ENCODE results near the gene XIRP2. TPM values are rescaled to one million over a fixed set of nuclear protein-coding genes. Genes with fewer than 3 reads are reported as not detected.

The XIRP2 gene
- total RNA-seq = 2.9 TPM

DNA sequence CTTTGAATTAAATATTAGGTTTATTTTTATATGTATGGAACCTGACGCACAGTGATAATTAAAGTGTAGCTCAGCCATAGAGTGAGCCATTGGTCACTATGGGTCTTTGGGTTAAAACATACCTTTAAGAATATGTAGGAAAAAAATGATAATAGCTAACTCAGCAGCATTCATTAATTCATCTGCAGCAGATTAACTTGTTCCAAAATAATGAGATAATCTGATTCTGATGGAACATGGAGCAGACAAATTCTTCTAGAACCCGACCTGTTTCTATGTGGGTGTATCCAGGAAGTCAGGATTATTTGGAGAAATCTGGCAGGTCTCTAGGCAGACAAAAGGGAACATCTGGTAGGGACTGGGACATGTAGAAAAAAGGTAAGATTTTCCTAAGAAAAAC, at the start of gene XIRP2:
Gene XIRP2 (plus strand): TSS at position 301 of the 400 bp plus-strand sequence. CDS start 15,003 bp downstream, outside the sequence.
- no peak for ATAC-seq
- intact Hi-C loops (cut with DNase I) = no loop called here
- DNase-seq (ENCODE audit: low spot score) = no peak

- intact Hi-C loops (cut with DNase I) = no loop called here
- ATAC-seq (no peak), DNase-seq (ENCODE audit: low spot score) (no peak)
These were observed 47.1 kb upstream of the XIRP2 start for GRCh38 chr2:166841152-166841551.

- ATAC-seq = no peak
- no peak for DNase-seq (ENCODE audit: low spot score)
- intact Hi-C loops (cut with DNase I) = no loop called here
These were observed 46.6 kb upstream of the XIRP2 start for GRCh38 chr2:166841679-166842078.

GRCh38 chr2:166844111-166844510, 44.2 kb upstream of the XIRP2 start:
- ATAC-seq (no peak), DNase-seq (ENCODE audit: low spot score) (no peak)
- intact Hi-C loops (cut with DNase I) = no loop called here

DNA sequence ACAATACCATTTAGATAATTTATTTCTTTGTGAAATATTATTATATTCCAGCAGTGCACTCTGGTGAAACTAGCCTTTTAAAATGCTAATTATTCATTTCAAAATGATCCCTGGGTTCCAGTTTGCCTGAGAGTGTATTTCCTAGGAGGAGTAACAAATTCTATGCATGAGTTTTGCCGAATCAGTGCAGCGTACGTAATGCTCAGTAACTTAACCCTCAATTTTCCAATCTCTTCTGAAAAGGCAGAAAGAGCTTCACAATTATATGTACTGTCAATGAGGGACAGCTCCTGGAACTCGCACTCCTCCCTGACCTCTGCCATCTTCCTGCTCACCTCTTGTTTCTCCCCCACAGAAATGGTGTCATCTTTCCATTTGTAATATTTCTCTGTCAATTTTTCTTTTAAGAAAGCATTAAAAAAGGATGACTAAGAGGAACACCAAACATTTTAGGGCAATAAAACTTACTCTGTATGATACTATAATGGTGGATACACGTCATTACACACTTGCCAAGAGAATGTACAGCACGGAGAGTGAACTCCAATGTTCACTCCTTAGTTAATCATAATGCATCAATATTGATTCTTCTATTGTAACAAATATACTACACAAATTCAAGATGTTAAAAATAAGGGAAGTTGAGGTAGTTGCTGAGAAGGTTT, 25.7 kb upstream of the XIRP2 start:
- DNase-seq (ENCODE audit: low spot score) (no peak), ATAC-seq (no peak)
- intact Hi-C loops (cut with DNase I) = no loop called here

DNA sequence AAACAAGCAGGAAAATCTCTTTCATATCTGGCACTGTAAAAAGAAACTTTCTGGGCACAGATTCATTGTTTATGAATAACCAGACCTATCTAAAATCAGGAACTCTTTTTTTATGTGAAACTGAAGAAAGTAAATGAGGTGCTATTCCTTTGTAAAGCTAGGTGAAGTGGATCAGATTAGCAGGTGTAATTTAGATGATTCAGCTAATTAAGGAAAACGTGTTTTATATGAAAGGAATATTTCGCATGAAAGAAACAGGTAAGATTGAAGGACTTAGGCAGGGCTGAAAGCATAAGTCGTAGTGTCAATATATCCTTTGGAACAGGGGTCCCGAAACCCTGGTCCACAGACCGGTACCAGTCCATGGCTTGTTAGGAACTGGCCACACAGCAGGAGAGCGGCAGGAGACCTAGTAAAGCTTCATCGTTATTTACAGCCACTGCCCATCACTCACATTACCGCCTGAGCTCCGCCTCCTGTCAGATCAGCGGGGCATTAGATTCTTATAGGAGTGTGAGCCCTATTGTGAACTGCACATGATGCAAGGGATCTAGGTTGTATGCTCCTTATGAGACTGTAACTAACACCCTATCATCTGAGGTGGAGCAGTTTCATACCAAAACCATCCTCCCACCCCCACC, 20.3 kb upstream of the XIRP2 start:
- intact Hi-C loops (cut with DNase I) = no loop called here
- no peak for ATAC-seq
- no peak for DNase-seq (ENCODE audit: low spot score)

- DNase-seq (ENCODE audit: low spot score) (no peak), ATAC-seq (no peak)
- intact Hi-C loops (cut with DNase I) = no loop called here
These were observed 17.9 kb upstream of the XIRP2 start for GRCh38 chr2:166870346-166870745.

- intact Hi-C loops (cut with DNase I) = no loop called here
- ATAC-seq (no peak), DNase-seq (ENCODE audit: low spot score) (no peak)
These were observed 7.1 kb upstream of the XIRP2 start for GRCh38 chr2:166881177-166881576.

- no peak for DNase-seq (ENCODE audit: low spot score)
- intact Hi-C loops (cut with DNase I) = no loop called here
- no peak for ATAC-seq
These were observed 5.4 kb upstream of the XIRP2 start for GRCh38 chr2:166882851-166883250.

GRCh38 chr2:166891727-166892126, 3.4 kb downstream of the XIRP2 start:
- no peak for DNase-seq (ENCODE audit: low spot score)
- intact Hi-C loops (cut with DNase I) = no loop called here
- no peak for ATAC-seq

DNA sequence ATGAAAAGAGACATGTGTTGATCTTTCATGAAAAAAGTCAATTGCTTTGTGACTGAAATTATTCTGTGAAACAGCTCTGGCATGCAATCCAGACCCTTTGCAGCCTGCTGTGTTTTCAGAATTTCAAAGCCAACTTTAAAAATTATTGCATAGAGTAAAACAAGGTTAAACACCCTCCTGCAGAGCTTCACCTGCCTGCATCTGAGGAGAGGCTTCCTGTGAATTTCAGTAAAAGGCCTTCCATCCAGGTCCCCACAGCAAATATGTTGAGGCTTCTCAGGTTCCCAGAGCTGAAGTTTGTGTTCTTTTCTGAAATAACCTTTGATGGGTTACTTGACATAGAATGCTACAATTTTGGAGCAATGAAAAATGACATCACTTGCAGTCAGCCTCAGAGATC, 4.1 kb downstream of the XIRP2 start:
- no peak for ATAC-seq
- intact Hi-C loops (cut with DNase I) = no loop called here

DNA sequence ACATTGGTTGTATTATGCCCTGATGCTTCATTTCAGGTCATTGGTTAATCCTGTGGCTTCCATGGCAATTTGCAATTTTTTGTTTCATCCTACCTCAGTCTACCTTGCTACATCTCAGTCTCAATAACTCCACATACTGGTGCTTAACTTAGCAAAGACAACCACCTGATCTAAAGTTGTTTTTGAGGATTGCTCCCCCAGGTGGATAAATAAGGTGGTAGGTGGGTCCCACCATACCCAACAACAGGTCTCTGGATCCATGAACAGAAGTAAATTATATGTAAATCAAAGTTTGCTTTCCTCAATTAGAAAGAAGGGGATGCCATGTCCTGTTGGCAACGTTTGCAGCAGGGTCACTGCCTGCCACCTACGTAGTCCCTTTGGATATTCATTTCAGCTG, 7.0 kb downstream of the XIRP2 start:
- intact Hi-C loops (cut with DNase I) = no loop called here
- no peak for ATAC-seq
- no peak for DNase-seq (ENCODE audit: low spot score)

More for the DNA sequence above, 4.1 kb downstream of the XIRP2 start:
- DNase-seq (ENCODE audit: low spot score) = no peak

GRCh38 chr2:166897666-166898065, 9.4 kb downstream of the XIRP2 start:
- DNase-seq (ENCODE audit: low spot score) (no peak), ATAC-seq (no peak)
- intact Hi-C loops (cut with DNase I) = no loop called here

GRCh38 chr2:166899676-166900075, 11.4 kb downstream of the XIRP2 start:
- intact Hi-C loops (cut with DNase I) = no loop called here
- DNase-seq (ENCODE audit: low spot score) = no peak
- ATAC-seq = no peak

- intact Hi-C loops (cut with DNase I) = no loop called here
- peak; percentile 36 for ATAC-seq
- DNase-seq (ENCODE audit: low spot score) = no peak
These were observed 12.4 kb downstream of the XIRP2 start for GRCh38 chr2:166900700-166901099.

GRCh38 chr2:166901336-166901735, 13.1 kb downstream of the XIRP2 start:
- intact Hi-C loops (cut with DNase I) = no loop called here
- no peak for DNase-seq (ENCODE audit: low spot score)
- no peak for ATAC-seq

DNA sequence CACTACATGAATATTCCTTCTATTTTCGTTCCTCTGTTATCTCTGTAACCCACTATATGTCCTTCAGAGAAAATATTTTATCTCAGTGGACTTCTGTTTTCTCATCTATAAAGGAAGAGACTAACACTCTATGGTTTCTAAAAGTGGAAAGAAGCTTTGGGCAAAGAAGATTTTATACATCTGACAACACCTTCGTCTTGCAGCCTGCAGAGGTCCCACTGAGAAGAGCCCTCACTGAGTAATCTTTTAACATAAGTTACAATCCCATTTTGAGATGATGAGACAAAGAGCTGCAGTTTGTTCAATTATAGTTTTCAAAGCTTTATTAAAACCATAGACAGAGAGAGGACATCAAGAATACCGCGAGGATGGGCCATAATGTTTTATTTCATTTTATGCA, 28.7 kb downstream of the XIRP2 start:
- DNase-seq (ENCODE audit: low spot score) = no peak
- no peak for ATAC-seq
- intact Hi-C loops (cut with DNase I) = no loop called here

DNA sequence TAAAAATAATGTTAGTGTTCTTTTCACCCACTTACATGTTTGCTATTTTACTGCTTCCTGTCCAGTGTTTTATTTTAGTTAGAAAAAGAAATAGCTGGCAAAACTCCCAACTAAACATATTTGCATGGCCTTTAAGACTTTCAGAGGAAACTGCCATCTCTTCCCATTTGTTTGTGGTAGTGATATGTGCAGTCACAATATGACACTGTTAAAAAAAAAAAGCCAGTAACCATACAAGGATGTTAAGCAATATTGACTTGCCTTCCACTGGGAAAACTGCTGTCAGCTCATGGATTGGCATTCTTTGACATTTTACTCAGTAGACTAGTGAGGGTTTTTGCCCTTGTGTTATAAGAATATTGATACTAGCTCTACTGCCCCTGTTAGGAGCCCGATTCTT, 29.1 kb downstream of the XIRP2 start:
- no peak for DNase-seq (ENCODE audit: low spot score)
- ATAC-seq = no peak
- intact Hi-C loops (cut with DNase I) = no loop called here

GRCh38 chr2:166921261-166921896, 33.1 kb downstream of the XIRP2 start:
- intact Hi-C loops (cut with DNase I) = no loop called here
- DNase-seq (ENCODE audit: low spot score) (no peak), ATAC-seq (no peak)

- intact Hi-C loops (cut with DNase I) = no loop called here
- no peak for DNase-seq (ENCODE audit: low spot score)
- ATAC-seq = no peak
These were observed 36.7 kb downstream of the XIRP2 start for GRCh38 chr2:166924967-166925366.

- ATAC-seq = no peak
- intact Hi-C loops (cut with DNase I) = no loop called here
- no peak for DNase-seq (ENCODE audit: low spot score)
These were observed 38.4 kb downstream of the XIRP2 start for GRCh38 chr2:166926657-166927056.

Data from sciatic nerve (tissue), 2 donors.